HEK293 (cell line): ENCODE measurements around the gene TDRD9.
A peak's percentile ranks its signal among the peaks of the same experiment; 100 is the strongest.

Experiments used
- CTCF ChIA-PET: fragments of 350-600 bp; formaldehyde crosslinking; extraction: SDS; loops from one replicate; lab custom pipeline; 2021; ENCODE audit warnings: antibody characterized with exemption; lab: Yijun Ruan, JAX
- POLR2A ChIA-PET: fragments of 300-600 bp; formaldehyde crosslinking; extraction: SDS; loops from one replicate; lab custom pipeline; 2020; ENCODE audit warnings: antibody characterized with exemption, inconsistent platforms; lab: Yijun Ruan, JAX
- H3K27ac ChIP-seq: fragments of 200-500 bp; sonication (Bioruptor generic); 2 replicates; pipeline ENCODE4 v1.5.1; 2014; ENCODE audit warnings: low read depth, low read length, control low read depth, inconsistent platforms; ENCODE audit errors: extremely low read depth
- H3K36me3 ChIP-seq, 2 experiments: fragments of 200-500 bp in 1 of 2; sonication (Bioruptor generic) in 1 of 2; 1 replicate in 1 of 2; 2 replicates in 1 of 2; pipeline ENCODE4 v1.5.1; 2014 to 2017; ENCODE audit warnings: inconsistent platforms in 2 of 2, low read length in 2 of 2; ENCODE audit not compliant: control insufficient read depth in 2 of 2, insufficient read depth in 1 of 2
- H3K4me1 ChIP-seq: fragments of 200-500 bp; sonication (Bioruptor generic); 2 replicates; pipeline ENCODE4 v1.5.1; 2014; ENCODE audit warnings: mild to moderate bottlenecking, low read length, inconsistent platforms; ENCODE audit not compliant: control insufficient read depth, insufficient read depth
- H3K4me3 ChIP-seq: 2 replicates; pipeline ENCODE4 v1.5.1; 2011; ENCODE audit warnings: low read depth, mild to moderate bottlenecking, control low read depth, low read length, moderate library complexity
- H3K9me3 ChIP-seq: fragments of 200-500 bp; sonication (Bioruptor generic); 2 replicates; pipeline ENCODE4 v1.5.1; 2014; ENCODE audit warnings: low read depth, low read length, inconsistent platforms; ENCODE audit not compliant: control insufficient read depth, insufficient read depth
- GLI2 ChIP-seq: fragments of 450-650 bp; formaldehyde crosslinking; IDR thresholded peaks from 2 replicates; pipeline ENCODE4; 2017; ENCODE audit warnings: missing biosample characterization, missing genetic modification characterization, low read depth, borderline replicate concordance
- KLF10 ChIP-seq: fragments of 450-650 bp; IDR thresholded peaks from 2 replicates; pipeline ENCODE4 v1.5.1; 2018; ENCODE audit warnings: missing biosample characterization, mild to moderate bottlenecking, missing genetic modification characterization
- KLF8 ChIP-seq: fragments of 450-650 bp; formaldehyde crosslinking; IDR thresholded peaks from 2 replicates; pipeline ENCODE4 v1.5.1; 2016; ENCODE audit warnings: missing biosample characterization, missing genetic modification characterization
- KLF9 ChIP-seq: fragments of 450-650 bp; formaldehyde crosslinking; IDR thresholded peaks from 2 replicates; pipeline ENCODE4 v1.5.1; 2016; ENCODE audit warnings: missing biosample characterization, missing genetic modification characterization, low read depth
- MYNN ChIP-seq: fragments of 450-650 bp; formaldehyde crosslinking; IDR thresholded peaks from 2 replicates; pipeline ENCODE4 v1.5.1; 2016; ENCODE audit warnings: missing biosample characterization, missing genetic modification characterization, borderline replicate concordance
- MZF1 ChIP-seq: fragments of 450-650 bp; formaldehyde crosslinking; IDR thresholded peaks from 2 replicates; pipeline ENCODE4 v1.5.1; 2017; ENCODE audit warnings: missing biosample characterization, missing genetic modification characterization, borderline replicate concordance
- PRDM4 ChIP-seq: fragments of 450-650 bp; formaldehyde crosslinking; IDR thresholded peaks from 2 replicates; pipeline ENCODE4 v1.5.1; 2017; ENCODE audit warnings: missing biosample characterization, missing genetic modification characterization
- RBAK ChIP-seq: fragments of 450-650 bp; formaldehyde crosslinking; IDR thresholded peaks from 2 replicates; pipeline ENCODE4 v1.5.1; 2016; ENCODE audit warnings: missing biosample characterization, missing genetic modification characterization
- SP7 ChIP-seq: fragments of 450-650 bp; formaldehyde crosslinking; IDR thresholded peaks from 2 replicates; pipeline ENCODE4 v1.5.1; 2016; ENCODE audit warnings: missing biosample characterization, missing genetic modification characterization
- ZBTB26 ChIP-seq: fragments of 450-650 bp; formaldehyde crosslinking; optimal IDR thresholded peaks from 2 replicates; pipeline ENCODE3; 2016; ENCODE audit warnings: missing biosample characterization, mild to moderate bottlenecking, missing genetic modification characterization
- ZFHX2 ChIP-seq: fragments of 450-650 bp; formaldehyde crosslinking; conservative IDR thresholded peaks from 2 replicates; pipeline ENCODE4 v1.5.1; 2016; ENCODE audit warnings: missing biosample characterization, missing genetic modification characterization
- ZFP69B ChIP-seq: fragments of 450-650 bp; formaldehyde crosslinking; IDR thresholded peaks from 2 replicates; pipeline ENCODE4 v1.5.1; 2016; ENCODE audit warnings: missing biosample characterization, missing genetic modification characterization
- ZIC2 ChIP-seq: fragments of 450-650 bp; formaldehyde crosslinking; IDR thresholded peaks from 2 replicates; pipeline ENCODE4 v1.5.1; 2016; ENCODE audit warnings: missing biosample characterization, missing genetic modification characterization
- ZNF114 ChIP-seq: fragments of 450-650 bp; formaldehyde crosslinking; IDR thresholded peaks from 2 replicates; pipeline ENCODE4 v1.5.0; 2017; ENCODE audit warnings: missing biosample characterization, missing genetic modification characterization
- ZNF184 ChIP-seq: fragments of 450-650 bp; IDR thresholded peaks from 2 replicates; pipeline ENCODE4 v1.5.1; 2018; ENCODE audit warnings: missing biosample characterization, mild to moderate bottlenecking, missing genetic modification characterization
- ZNF248 ChIP-seq: fragments of 450-650 bp; formaldehyde crosslinking; IDR thresholded peaks from 2 replicates; pipeline ENCODE4 v1.5.1; 2017; ENCODE audit warnings: missing biosample characterization, missing genetic modification characterization
- ZNF354C ChIP-seq: fragments of 450-650 bp; formaldehyde crosslinking; IDR thresholded peaks from 2 replicates; pipeline ENCODE4 v1.5.1; 2016; ENCODE audit warnings: missing biosample characterization, missing genetic modification characterization, low read depth, borderline replicate concordance
- ZNF366 ChIP-seq: fragments of 450-650 bp; formaldehyde crosslinking; conservative IDR thresholded peaks from 2 replicates; pipeline ENCODE4 v1.5.1; 2016; ENCODE audit warnings: missing biosample characterization, missing genetic modification characterization
- ZNF571 ChIP-seq: fragments of 450-650 bp; formaldehyde crosslinking; IDR thresholded peaks from 2 replicates; pipeline ENCODE4 v1.5.0; 2017; ENCODE audit warnings: missing biosample characterization, missing genetic modification characterization
- ZNF654 ChIP-seq: fragments of 450-650 bp; formaldehyde crosslinking; IDR thresholded peaks from 2 replicates; pipeline ENCODE4 v1.5.1; 2016; ENCODE audit warnings: low read depth, missing biosample characterization, missing genetic modification characterization
- ZNF658 ChIP-seq: fragments of 450-650 bp; formaldehyde crosslinking; IDR thresholded peaks from 2 replicates; pipeline ENCODE4; 2016; ENCODE audit warnings: missing biosample characterization, missing genetic modification characterization
- ZNF660 ChIP-seq: fragments of 450-650 bp; IDR thresholded peaks from 2 replicates; pipeline ENCODE4 v1.5.1; 2018; ENCODE audit warnings: missing biosample characterization, mild to moderate bottlenecking, missing genetic modification characterization
- ZNF692 ChIP-seq: fragments of 450-650 bp; formaldehyde crosslinking; IDR thresholded peaks from 2 replicates; pipeline ENCODE4 v1.5.1; 2016; ENCODE audit warnings: missing biosample characterization, missing genetic modification characterization
- ZNF785 ChIP-seq: fragments of 450-650 bp; formaldehyde crosslinking; IDR thresholded peaks from 2 replicates; pipeline ENCODE4 v1.5.1; 2016; ENCODE audit warnings: missing biosample characterization, missing genetic modification characterization

The TDRD9 gene

GRCh38 chr14:104073764-104074163 lies 145.5 kb downstream of the TDRD9 start:
- CTCF ChIA-PET, result no interaction called here
- TF ChIP-seq ZIC2 (no peak), ZNF571 (tag by site-specific recombination) (no peak)
- H3K4me1 ChIP-seq, result no peaks in the 10 kb centered on the region; the same call in 1 of the 2 replicates
- POLR2A ChIA-PET, result no interaction called here
- H3K9me3 ChIP-seq, result no peaks in the 10 kb centered on the region
- H3K4me3 ChIP-seq, result no peak overlapping the region
- no peaks in the 10 kb centered on the region for H3K36me3 ChIP-seq
- no peak overlapping the region for H3K27ac ChIP-seq

GRCh38 chr14:104075530-104076151 lies 147.4 kb downstream of the TDRD9 start:
- Histone ChIP-seq H3K36me3 (no peaks in the 10 kb centered on the region), H3K4me1 (no peaks in the 10 kb centered on the region; the same call in 1 of the 2 replicates), H3K9me3 (no peaks in the 10 kb centered on the region), H3K4me3 (no peak overlapping the region), H3K27ac (no peak overlapping the region)
- POLR2A ChIA-PET, result no interaction called here
- TF ChIP-seq ZNF248 (tag by site-specific recombination), result no peak
- no peak for TF ChIP-seq ZNF692 (tag by site-specific recombination)
- TF ChIP-seq ZNF654 (tag by site-specific recombination), result peak; percentile 31; the same call in 1 of the 2 replicates
- CTCF ChIA-PET, result interaction anchor here (0.6 to 2.8 kb wide), 15 partner anchors 13 to 498 kb away, joined by 3 to 41 read pairs (median 5); partner anchors contain the start of gene RD3L

GRCh38 chr14:104076743-104077142 lies 148.5 kb downstream of the TDRD9 start:
- H3K27ac ChIP-seq, result no peak overlapping the region
- no peaks in the 10 kb centered on the region for H3K36me3 ChIP-seq
- no peak overlapping the region for H3K4me3 ChIP-seq
- H3K4me1 ChIP-seq, result no peaks in the 10 kb centered on the region; the same call in 1 of the 2 replicates
- ChIA-PET CTCF (interaction anchor here (0.6 to 2.8 kb wide), 17 partner anchors 16 to 1722 kb away, joined by 3 to 41 read pairs (median 5); partner anchors contain the start of gene RD3L), POLR2A (no interaction called here)
- TF ChIP-seq ZNF660 (tag by site-specific recombination) (no peak), ZNF658 (no peak), MZF1 (tag by site-specific recombination) (no peak), ZNF366 (tag by site-specific recombination) (no peak), ZNF354C (no peak), ZNF785 (tag by site-specific recombination) (no peak), ZNF114 (tag by site-specific recombination) (no peak), ZBTB26 (tag by site-specific recombination) (no peak), KLF9 (tag by site-specific recombination) (no peak), RBAK (tag by site-specific recombination) (no peak)
- H3K9me3 ChIP-seq, result no peaks in the 10 kb centered on the region

- POLR2A ChIA-PET, result no interaction called here
- no peaks in the 10 kb centered on the region for H3K36me3 ChIP-seq
- CTCF ChIA-PET, result interaction anchor here (0.5 to 2.8 kb wide), 55 partner anchors 8 to 1967 kb away, joined by 3 to 41 read pairs (median 4); partner anchors contain the start of genes XRCC3 and ZFYVE21
- H3K27ac ChIP-seq, result no peak overlapping the region
- no peaks in the 10 kb centered on the region; the same call in 1 of the 2 replicates for H3K4me1 ChIP-seq
- H3K4me3 ChIP-seq, result no peak overlapping the region
- no peaks in the 10 kb centered on the region for H3K9me3 ChIP-seq
- TF ChIP-seq KLF10 (no peak), ZFHX2 (tag by site-specific recombination) (0 out of 2 replicates have a peak, but pooled peaks have one; percentile 10), GLI2 (no peak), PRDM4 (tag by site-specific recombination) (peak; percentile 48; the same call in 1 of the 2 replicates), ZNF184 (peak; percentile 63), ZFP69B (tag by site-specific recombination) (0 out of 2 replicates have a peak, but pooled peaks have one; percentile 57), SP7 (tag by site-specific recombination) (peak; percentile 62), KLF8 (tag by site-specific recombination) (peak; percentile 72), MYNN (tag by site-specific recombination) (no peak)
Observed at GRCh38 chr14:104078031-104078455, 149.8 kb downstream of the TDRD9 start.
